ENCODE data around the gene GTF2IRD1. TPM values are rescaled to one million over a fixed set of nuclear protein-coding genes. Genes with fewer than 3 reads are reported as not detected.

GTF2IRD1 gene
- total and polyA plus RNA-seq, 2 of the 4 experiments (the other 2 are of a cell fraction) = 4.1 to 21.9 TPM

GRCh38 chr7:74404388-74404700, 49.4 kb upstream of the GTF2IRD1 start:
- H2BK5ac ChIP-seq (ENCODE audit: low read depth, low read length, poor library complexity, severe bottlenecking) = no peak overlapping the region
- H3K23ac ChIP-seq (ENCODE audit: low read depth, low read length) = no peak overlapping the region
- ChIA-PET POLR2A (ENCODE audit: unreplicated experiment) (no interaction called here), CTCF (no interaction called here)
- 100% methylated on average over 1 of the region's 8 CpGs; no CpG with 5 or more reads in 1 of the 2 experiments for WGBS, 2 experiments (ENCODE audit: extremely low coverage in 2 of 2, insufficient read length in 1 of 2)
- H2AK9ac ChIP-seq (replicated peaks; ENCODE audit: low read depth, low read length, poor library complexity) = peak overlapping the region; percentile 5
- H2BK20ac ChIP-seq (ENCODE audit: low read depth, low read length) = no peak overlapping the region
- no peak overlapping the region for H4K8ac ChIP-seq (ENCODE audit: low read depth in 2 of 2, low read length in 2 of 2)
- H3K79me1 ChIP-seq (ENCODE audit: low read depth in 1 of 2, low read length in 2 of 2) = no peaks in the 10 kb centered on the region
- H4K20me1 ChIP-seq (ENCODE audit: insufficient read depth, low read length) = peaks cover 10% of the 10 kb centered on the region; the same call in 1 of the 2 replicates
- no peak overlapping the region for H2BK15ac ChIP-seq (ENCODE audit: low read depth, low read length)
- H4K91ac ChIP-seq (ENCODE audit: insufficient read depth, low read depth, low read length) = no peak overlapping the region
- intact Hi-C loops (cut with micrococcal nuclease) = no loop called here
- no peak overlapping the region for H4K5ac ChIP-seq (ENCODE audit: low read depth, low read length)
- H2AK5ac ChIP-seq (ENCODE audit: low read depth, low read length) = no peak overlapping the region
- H3K4me1 ChIP-seq (ENCODE audit: control insufficient read depth, insufficient read depth, low read length) = no peaks in the 10 kb centered on the region
- no peak overlapping the region for H3K9ac ChIP-seq (ENCODE audit: low read depth, low read length)
- no peak overlapping the region for H3K27ac ChIP-seq (ENCODE audit: insufficient read depth, low read length)
- dilution Hi-C loops (cut with HindIII; ENCODE audit: low sequenced_read_pairs, unreplicated experiment) = no loop called here
- no peak overlapping the region for H2BK120ac ChIP-seq (ENCODE audit: low read depth, low read length)
- no peak overlapping the region for H2AFZ ChIP-seq (replicated peaks; ENCODE audit: low read length, poor library complexity)
- no peak overlapping the region for H3K4ac ChIP-seq (ENCODE audit: low read depth, low read length)
- no peak overlapping the region for H3K4me3 ChIP-seq (ENCODE audit: insufficient read depth, low read depth, low read length)
- H3K4me2 ChIP-seq (ENCODE audit: low read depth, low read length) = no peak overlapping the region
- H3K9me1 ChIP-seq (ENCODE audit: insufficient read depth, low read length) = no peaks in the 10 kb centered on the region; the same call in 1 of the 2 replicates
- in situ Hi-C loops (cut with MboI; ENCODE audit: low sequenced_read_pairs) = loop anchor here (5.0 kb wide), 1 partner anchor 197 kb away; no protein-coding TSS in a partner anchor
- no peak overlapping the region for H3K56ac ChIP-seq (ENCODE audit: extremely low read depth, insufficient read depth, low read length)
- no peaks in the 10 kb centered on the region for H3K9me3 ChIP-seq (ENCODE audit: control insufficient read depth, insufficient read depth, low read length)
- no peak for TF ChIP-seq CEBPB (IDR thresholded peaks at IDR 0.05; ENCODE audit: low read depth, low read length)
- TF ChIP-seq CTCF (conservative IDR thresholded peaks at IDR 0.05; ENCODE audit: low read depth, low read length) = no peak
- no peak for TF ChIP-seq NFE2L2 (IDR thresholded peaks at IDR 0.05; ENCODE audit: low read depth, low read length)
- no peak for TF ChIP-seq BHLHE40 (IDR thresholded peaks at IDR 0.05; ENCODE audit: low read depth, low read length)
- TF ChIP-seq SMC3 (IDR thresholded peaks at IDR 0.05; ENCODE audit: low read depth, low read length) = no peak
- TF ChIP-seq, protein P1, sequence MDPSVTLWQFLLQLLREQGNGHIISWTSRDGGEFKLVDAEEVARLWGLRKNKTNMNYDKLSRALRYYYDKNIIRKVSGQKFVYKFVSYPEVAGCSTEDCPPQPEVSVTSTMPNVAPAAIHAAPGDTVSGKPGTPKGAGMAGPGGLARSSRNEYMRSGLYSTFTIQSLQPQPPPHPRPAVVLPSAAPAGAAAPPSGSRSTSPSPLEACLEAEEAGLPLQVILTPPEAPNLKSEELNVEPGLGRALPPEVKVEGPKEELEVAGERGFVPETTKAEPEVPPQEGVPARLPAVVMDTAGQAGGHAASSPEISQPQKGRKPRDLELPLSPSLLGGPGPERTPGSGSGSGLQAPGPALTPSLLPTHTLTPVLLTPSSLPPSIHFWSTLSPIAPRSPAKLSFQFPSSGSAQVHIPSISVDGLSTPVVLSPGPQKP (IDR thresholded peaks at IDR 0.05; ENCODE audit: borderline replicate concordance, low read depth, low read length) = no peak
- TF ChIP-seq, protein P2, sequence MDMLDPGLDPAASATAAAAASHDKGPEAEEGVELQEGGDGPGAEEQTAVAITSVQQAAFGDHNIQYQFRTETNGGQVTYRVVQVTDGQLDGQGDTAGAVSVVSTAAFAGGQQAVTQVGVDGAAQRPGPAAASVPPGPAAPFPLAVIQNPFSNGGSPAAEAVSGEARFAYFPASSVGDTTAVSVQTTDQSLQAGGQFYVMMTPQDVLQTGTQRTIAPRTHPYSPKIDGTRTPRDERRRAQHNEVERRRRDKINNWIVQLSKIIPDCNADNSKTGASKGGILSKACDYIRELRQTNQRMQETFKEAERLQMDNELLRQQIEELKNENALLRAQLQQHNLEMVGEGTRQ (IDR thresholded peaks at IDR 0.05; ENCODE audit: low read depth, low read length) = no peak
- no peak for TF ChIP-seq RCOR1 (IDR thresholded peaks at IDR 0.05; ENCODE audit: insufficient replicate concordance, low read length)
- TF ChIP-seq MXI1 (IDR thresholded peaks at IDR 0.05; ENCODE audit: borderline replicate concordance, low read depth, low read length) = no peak
- no peak for TF ChIP-seq FOS (IDR thresholded peaks at IDR 0.05; ENCODE audit: low read depth, low read length)
- TF ChIP-seq CHD1 (IDR thresholded peaks at IDR 0.05; ENCODE audit: low read depth, low read length) = no peak
- TF ChIP-seq RFX5 (IDR thresholded peaks at IDR 0.05; ENCODE audit: low read depth, low read length) = no peak
- TF ChIP-seq MAZ (IDR thresholded peaks at IDR 0.05; ENCODE audit: borderline replicate concordance, low read depth, low read length) = no peak
- BruUV-seq (replicated peaks) = no TSS peak
- ATAC-seq (ENCODE audit: low read depth) = no peak
- H3K36me3 ChIP-seq (ENCODE audit: control insufficient read depth, insufficient read depth, low read length) = peaks cover 41% of the 10 kb centered on the region
- H3K18ac ChIP-seq (ENCODE audit: low read depth, low read length) = no peak overlapping the region
- no peak for DNase-seq
- no peak overlapping the region for H3K14ac ChIP-seq (replicated peaks; ENCODE audit: low read depth, low read length)
- no peaks in the 10 kb centered on the region for H3K27me3 ChIP-seq (ENCODE audit: control insufficient read depth, insufficient read depth, low read length)

All from IMR-90 (cell line).